Placental pericyte (primary cell): ENCODE results near the gene COX7B. TPM values are rescaled to one million over a fixed set of nuclear protein-coding genes. Genes with fewer than 3 reads are reported as not detected.

Experiments used
- small RNA-seq: library from RNA; depleted of rRNA; stranded (forward); fragments of <200 nt; gene quantifications from one replicate; pipeline ENCODE3, GENCODE V24; 2012; ENCODE audit warnings: low replicate concordance
- total RNA-seq: library from RNA; depleted of rRNA; stranded (reverse); fragments of >200 nt; gene quantifications from 2 replicates; pipeline ENCODE4 v1.2.3, GENCODE V29; 2012

Gene COX7B
- total RNA-seq = 118 and 212 TPM in 2 replicates

GRCh38 chrX:77899081-77899828 is at the start of gene COX7B:
COX7B (plus strand) TSS chrX:77899468; CDS start chrX:77899554, 86 bp downstream.

GRCh38 chrX:77894921-77895886 is 4.1 kb upstream of the COX7B start, which contains the start of gene MAGT1:
MAGT1 (minus strand) TSS chrX:77895435; CDS start chrX:77895410, 25 bp downstream.

GRCh38 chrX:77910108-77910840 is 11.0 kb downstream of the COX7B start, which contains the start of gene ATP7A:
ATP7A (plus strand) TSS chrX:77910693; CDS start chrX:77971642, 60,949 bp downstream.

Small RNA genes lying within 50 kb of the gene (small RNA-seq; reads per million reads assigned to genes)
- gene RN7SL460P = not detected

Other genes with a start within 250 kb of the COX7B start
- 37.9 and 66.7 TPM in 2 replicates for gene ATRX, start 113.3 kb upstream of the COX7B start, total RNA-seq
- 107 and 297 TPM in 2 replicates for gene MAGT1, start 4.0 kb upstream of the COX7B start, total RNA-seq
- gene ATP7A, start 11.2 kb downstream of the COX7B start, total RNA-seq = 12.0 and 20.2 TPM in 2 replicates
- not detected in 2 replicates for gene PGAM4, start 70.2 kb downstream of the COX7B start, total RNA-seq
- 251 and 331 TPM in 2 replicates for gene PGK1, start 204.8 kb downstream of the COX7B start, total RNA-seq
- gene TAF9B, start 240.2 kb downstream of the COX7B start, total RNA-seq = 25.4 and 33.2 TPM in 2 replicates